Measurements from ENCODE around the gene PPM1E.
"Not testable (repeated sequence)": the region's sequence is repeated elsewhere in the genome, so short reads cannot be mapped to it uniquely, and the experiment has no call there.

PPM1E gene

GRCh38 chr17:58783380-58783779, 27.7 kb downstream of the PPM1E start:
- no peak for DNase-seq

- DNase-seq, result no peak
Observed at GRCh38 chr17:58785097-58785496, 29.4 kb downstream of the PPM1E start.

GRCh38 chr17:58786586-58787295, 31.1 kb downstream of the PPM1E start:
- DNase-seq, result no peak

- DNase-seq, result no peak
Observed at GRCh38 chr17:58788199-58788598, 32.5 kb downstream of the PPM1E start.

GRCh38 chr17:58789160-58789559, 33.5 kb downstream of the PPM1E start:
- no peak for DNase-seq

- no peak for DNase-seq
Observed at GRCh38 chr17:58789831-58790230, 34.2 kb downstream of the PPM1E start.

GRCh38 chr17:58794508-58794907, 38.9 kb downstream of the PPM1E start:
- not testable (repeated sequence) for DNase-seq

GRCh38 chr17:58802188-58802587, 46.5 kb downstream of the PPM1E start:
- no peak for DNase-seq

GRCh38 chr17:58806046-58806445, 50.4 kb downstream of the PPM1E start:
- no peak for DNase-seq

- DNase-seq, result no peak
Observed at GRCh38 chr17:58808609-58809563, 53.2 kb downstream of the PPM1E start.

GRCh38 chr17:58809564-58809936, 53.9 kb downstream of the PPM1E start:
- no peak for DNase-seq

GRCh38 chr17:58811290-58811689, 55.6 kb downstream of the PPM1E start:
- no peak for DNase-seq

GRCh38 chr17:58813712-58814111, 58.1 kb downstream of the PPM1E start:
- no peak for DNase-seq

- no peak for DNase-seq
Observed at GRCh38 chr17:58818654-58819053, 63.0 kb downstream of the PPM1E start.

- DNase-seq, result no peak
Observed at GRCh38 chr17:58822148-58823050, 66.7 kb downstream of the PPM1E start.

- no peak for DNase-seq
Observed at GRCh38 chr17:58823051-58823525, 67.4 kb downstream of the PPM1E start.

- DNase-seq, result no peak
Observed at GRCh38 chr17:58829172-58829637, 73.6 kb downstream of the PPM1E start.

- no peak for DNase-seq
Observed at GRCh38 chr17:58831780-58832179, 76.1 kb downstream of the PPM1E start.

GRCh38 chr17:58832514-58832913, 76.9 kb downstream of the PPM1E start:
- no peak for DNase-seq

GRCh38 chr17:58837699-58838098, 82.0 kb downstream of the PPM1E start:
- no peak for DNase-seq

GRCh38 chr17:58840820-58841612, 85.4 kb downstream of the PPM1E start:
- no peak for DNase-seq

GRCh38 chr17:58846413-58846812, 90.8 kb downstream of the PPM1E start:
- DNase-seq, result not testable (repeated sequence)
